ENCODE measurements around the gene FBXL7.

FBXL7 gene

GRCh38 chr5:15547261-15547839 lies 47.4 kb downstream of the FBXL7 start:
- Mint-ChIP-seq H3K27ac (no peak overlapping the region), H3K4me1 (no peaks in the 10 kb centered on the region), H3K36me3 (no peaks in the 10 kb centered on the region), H3K9me3 (peaks cover 13% of the 10 kb centered on the region), H3K4me3 (no peak overlapping the region)
- no peak for DNase-seq (ENCODE audit: low spot score in 2 of 2)
- peak; percentile 11 for ATAC-seq

- H3K36me3 Mint-ChIP-seq = no peaks in the 10 kb centered on the region
- H3K4me3 Mint-ChIP-seq = no peak overlapping the region
- no peaks in the 10 kb centered on the region for H3K4me1 Mint-ChIP-seq
- peaks cover 20% of the 10 kb centered on the region for H3K9me3 Mint-ChIP-seq
- no peak for ATAC-seq
- H3K27ac Mint-ChIP-seq = no peak overlapping the region
- DNase-seq (ENCODE audit: low spot score in 2 of 2) = no peak
These were observed 50.0 kb downstream of the FBXL7 start for GRCh38 chr5:15549961-15550360.

GRCh38 chr5:15550502-15551112 lies 50.6 kb downstream of the FBXL7 start:
- no peak for ATAC-seq
- no peak overlapping the region for H3K27ac Mint-ChIP-seq
- H3K4me1 Mint-ChIP-seq = no peaks in the 10 kb centered on the region
- no peaks in the 10 kb centered on the region for H3K36me3 Mint-ChIP-seq
- no peak overlapping the region for H3K4me3 Mint-ChIP-seq
- DNase-seq (ENCODE audit: low spot score in 2 of 2) = no peak
- peaks cover 20% of the 10 kb centered on the region for H3K9me3 Mint-ChIP-seq

- Mint-ChIP-seq H3K36me3 (no peaks in the 10 kb centered on the region), H3K4me1 (no peaks in the 10 kb centered on the region), H3K27ac (no peak overlapping the region), H3K9me3 (peaks cover 24% of the 10 kb centered on the region), H3K4me3 (no peak overlapping the region)
- ATAC-seq (no peak), DNase-seq (ENCODE audit: low spot score in 2 of 2) (no peak)
These were observed 51.1 kb downstream of the FBXL7 start for GRCh38 chr5:15551113-15551504.

- ATAC-seq (no peak), DNase-seq (ENCODE audit: low spot score in 2 of 2) (no peak)
- H3K27ac Mint-ChIP-seq = no peak overlapping the region
- H3K9me3 Mint-ChIP-seq = peaks cover 24% of the 10 kb centered on the region
- H3K4me1 Mint-ChIP-seq = no peaks in the 10 kb centered on the region
- H3K36me3 Mint-ChIP-seq = no peaks in the 10 kb centered on the region
- no peak overlapping the region for H3K4me3 Mint-ChIP-seq
These were observed 54.6 kb downstream of the FBXL7 start for GRCh38 chr5:15554542-15554941.

- no peak overlapping the region for H3K4me3 Mint-ChIP-seq
- no peak for DNase-seq (ENCODE audit: low spot score in 2 of 2)
- H3K36me3 Mint-ChIP-seq = no peaks in the 10 kb centered on the region
- H3K9me3 Mint-ChIP-seq = peaks cover 24% of the 10 kb centered on the region
- no peak for ATAC-seq
- H3K4me1 Mint-ChIP-seq = no peaks in the 10 kb centered on the region
- no peak overlapping the region for H3K27ac Mint-ChIP-seq
These were observed 55.2 kb downstream of the FBXL7 start for GRCh38 chr5:15555176-15555575.

- Mint-ChIP-seq H3K4me1 (no peaks in the 10 kb centered on the region), H3K36me3 (no peaks in the 10 kb centered on the region), H3K9me3 (peaks cover 22% of the 10 kb centered on the region), H3K27ac (no peak overlapping the region), H3K4me3 (no peak overlapping the region)
- DNase-seq (ENCODE audit: low spot score in 2 of 2) (no peak), ATAC-seq (no peak)
These were observed 58.3 kb downstream of the FBXL7 start for GRCh38 chr5:15558240-15558639.

GRCh38 chr5:15558681-15559080 lies 58.7 kb downstream of the FBXL7 start:
- DNase-seq (ENCODE audit: low spot score in 2 of 2) = no peak
- H3K36me3 Mint-ChIP-seq = no peaks in the 10 kb centered on the region
- H3K4me1 Mint-ChIP-seq = no peaks in the 10 kb centered on the region
- no peak for ATAC-seq
- peaks cover 20% of the 10 kb centered on the region for H3K9me3 Mint-ChIP-seq
- no peak overlapping the region for H3K27ac Mint-ChIP-seq
- no peak overlapping the region for H3K4me3 Mint-ChIP-seq

GRCh38 chr5:15560421-15560820 lies 60.4 kb downstream of the FBXL7 start:
- peaks cover 18% of the 10 kb centered on the region for H3K9me3 Mint-ChIP-seq
- no peak overlapping the region for H3K4me3 Mint-ChIP-seq
- no peaks in the 10 kb centered on the region for H3K4me1 Mint-ChIP-seq
- H3K27ac Mint-ChIP-seq = no peak overlapping the region
- DNase-seq (ENCODE audit: low spot score in 2 of 2) (no peak), ATAC-seq (no peak)
- no peaks in the 10 kb centered on the region for H3K36me3 Mint-ChIP-seq

GRCh38 chr5:15564523-15564922 lies 64.5 kb downstream of the FBXL7 start:
- Mint-ChIP-seq H3K9me3 (peaks cover 13% of the 10 kb centered on the region), H3K4me1 (no peaks in the 10 kb centered on the region)
- no peak for ATAC-seq

GRCh38 chr5:15564957-15565356 lies 65.0 kb downstream of the FBXL7 start:
- H3K36me3 Mint-ChIP-seq = no peaks in the 10 kb centered on the region
- ATAC-seq (no peak), DNase-seq (ENCODE audit: low spot score in 2 of 2) (no peak)
- H3K4me1 Mint-ChIP-seq = no peaks in the 10 kb centered on the region
- no peak overlapping the region for H3K4me3 Mint-ChIP-seq
- H3K9me3 Mint-ChIP-seq = peaks cover 13% of the 10 kb centered on the region
- H3K27ac Mint-ChIP-seq = no peak overlapping the region

More at GRCh38 chr5:15564523-15564922, 64.5 kb downstream of the FBXL7 start:
- no peak overlapping the region for H3K27ac Mint-ChIP-seq
- H3K4me3 Mint-ChIP-seq = no peak overlapping the region
- no peak for DNase-seq (ENCODE audit: low spot score in 2 of 2)
- no peaks in the 10 kb centered on the region for H3K36me3 Mint-ChIP-seq

GRCh38 chr5:15566306-15566705 lies 66.3 kb downstream of the FBXL7 start:
- H3K9me3 Mint-ChIP-seq = peaks cover 16% of the 10 kb centered on the region
- ATAC-seq (no peak), DNase-seq (ENCODE audit: low spot score in 2 of 2) (no peak)
- no peaks in the 10 kb centered on the region for H3K4me1 Mint-ChIP-seq
- H3K4me3 Mint-ChIP-seq = no peak overlapping the region
- no peak overlapping the region for H3K27ac Mint-ChIP-seq
- no peaks in the 10 kb centered on the region for H3K36me3 Mint-ChIP-seq

GRCh38 chr5:15566789-15567188 lies 66.8 kb downstream of the FBXL7 start:
- no peaks in the 10 kb centered on the region for H3K36me3 Mint-ChIP-seq
- ATAC-seq = no peak
- no peaks in the 10 kb centered on the region for H3K4me1 Mint-ChIP-seq
- peaks cover 16% of the 10 kb centered on the region for H3K9me3 Mint-ChIP-seq
- no peak overlapping the region for H3K27ac Mint-ChIP-seq
- H3K4me3 Mint-ChIP-seq = no peak overlapping the region
- no peak for DNase-seq (ENCODE audit: low spot score in 2 of 2)

GRCh38 chr5:15570491-15570890 lies 70.5 kb downstream of the FBXL7 start:
- no peaks in the 10 kb centered on the region for H3K4me1 Mint-ChIP-seq

GRCh38 chr5:15571081-15571480 lies 71.1 kb downstream of the FBXL7 start:
- H3K36me3 Mint-ChIP-seq = no peaks in the 10 kb centered on the region
- no peak overlapping the region for H3K4me3 Mint-ChIP-seq
- no peak overlapping the region for H3K27ac Mint-ChIP-seq
- DNase-seq (ENCODE audit: low spot score in 2 of 2) (no peak), ATAC-seq (no peak)
- peaks cover 6% of the 10 kb centered on the region for H3K9me3 Mint-ChIP-seq
- no peaks in the 10 kb centered on the region for H3K4me1 Mint-ChIP-seq

More at GRCh38 chr5:15570491-15570890, 70.5 kb downstream of the FBXL7 start:
- Mint-ChIP-seq H3K4me3 (no peak overlapping the region), H3K36me3 (no peaks in the 10 kb centered on the region), H3K9me3 (peaks cover 10% of the 10 kb centered on the region), H3K27ac (no peak overlapping the region)
- DNase-seq (ENCODE audit: low spot score in 2 of 2) (no peak), ATAC-seq (no peak)

- H3K4me3 Mint-ChIP-seq = no peak overlapping the region
- no peaks in the 10 kb centered on the region for H3K4me1 Mint-ChIP-seq
- ATAC-seq (no peak), DNase-seq (ENCODE audit: low spot score in 2 of 2) (no peak)
- H3K27ac Mint-ChIP-seq = no peak overlapping the region
- H3K36me3 Mint-ChIP-seq = no peaks in the 10 kb centered on the region
- H3K9me3 Mint-ChIP-seq = peaks cover 6% of the 10 kb centered on the region
These were observed 71.6 kb downstream of the FBXL7 start for GRCh38 chr5:15571618-15572017.

Measured in stimulated activated effector memory CD8-positive, alpha-beta T cell treated with anti-CD3 and anti-CD28 coated beads, Interleukin-12 subunit alpha, Interleukin-12 subunit beta, amount 100 ng/mL, for 72 hours (primary cell).